ENCODE measurements around the gene ATOH8. TPM values are rescaled to one million over a fixed set of nuclear protein-coding genes. Genes with fewer than 3 reads are reported as not detected.

ATOH8 gene
- total RNA-seq, 1 donor from 2014 or later: 2.2 TPM

DNA sequence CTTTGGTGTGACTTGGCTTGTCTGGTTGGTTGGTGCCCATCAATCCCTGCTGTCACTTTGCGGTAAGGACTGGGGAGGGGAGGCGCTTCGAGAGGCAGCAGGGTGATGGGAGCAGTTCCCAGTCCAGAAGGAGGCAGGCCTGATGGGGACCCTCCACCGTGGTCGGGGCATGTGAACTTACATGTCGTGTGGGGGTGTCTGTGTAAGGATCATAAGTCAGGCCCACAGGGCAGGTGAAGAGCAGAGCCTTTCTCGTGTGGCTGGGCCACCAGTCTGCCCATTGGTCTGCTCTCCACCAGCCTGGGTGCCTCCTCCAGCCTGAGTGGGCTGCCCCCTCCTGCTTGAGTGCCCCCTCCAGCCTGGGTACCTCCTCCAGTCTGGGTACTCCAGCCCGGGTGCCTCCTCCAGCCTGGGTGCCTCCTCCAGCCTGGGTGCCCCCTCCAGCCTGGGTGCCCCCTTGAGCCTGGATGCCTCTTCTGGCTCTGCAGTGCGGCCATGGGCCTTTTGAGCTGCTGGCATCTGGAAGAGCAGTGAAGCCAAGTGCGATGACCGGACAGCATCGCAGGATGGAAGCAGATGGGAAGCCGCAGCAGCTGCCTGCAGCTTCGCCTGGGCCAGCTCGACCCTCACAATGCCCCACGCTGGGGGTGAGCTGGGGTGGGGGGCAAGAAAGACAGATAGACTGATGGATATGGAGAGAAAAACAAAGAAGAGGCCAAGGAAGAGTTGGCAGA is 25.0 kb downstream of the ATOH8 start:
- H3K36me3 Mint-ChIP-seq (ENCODE audit: low read depth): peaks cover 5% of the 10 kb centered on the region
- no peak overlapping the region for H3K27ac Mint-ChIP-seq (ENCODE audit: unreplicated experiment)
- no peaks in the 10 kb centered on the region for H3K9me3 Mint-ChIP-seq (ENCODE audit: low read depth)
- no peak overlapping the region for H3K4me3 Mint-ChIP-seq (ENCODE audit: unreplicated experiment)
- TF ChIP-seq, protein P1, sequence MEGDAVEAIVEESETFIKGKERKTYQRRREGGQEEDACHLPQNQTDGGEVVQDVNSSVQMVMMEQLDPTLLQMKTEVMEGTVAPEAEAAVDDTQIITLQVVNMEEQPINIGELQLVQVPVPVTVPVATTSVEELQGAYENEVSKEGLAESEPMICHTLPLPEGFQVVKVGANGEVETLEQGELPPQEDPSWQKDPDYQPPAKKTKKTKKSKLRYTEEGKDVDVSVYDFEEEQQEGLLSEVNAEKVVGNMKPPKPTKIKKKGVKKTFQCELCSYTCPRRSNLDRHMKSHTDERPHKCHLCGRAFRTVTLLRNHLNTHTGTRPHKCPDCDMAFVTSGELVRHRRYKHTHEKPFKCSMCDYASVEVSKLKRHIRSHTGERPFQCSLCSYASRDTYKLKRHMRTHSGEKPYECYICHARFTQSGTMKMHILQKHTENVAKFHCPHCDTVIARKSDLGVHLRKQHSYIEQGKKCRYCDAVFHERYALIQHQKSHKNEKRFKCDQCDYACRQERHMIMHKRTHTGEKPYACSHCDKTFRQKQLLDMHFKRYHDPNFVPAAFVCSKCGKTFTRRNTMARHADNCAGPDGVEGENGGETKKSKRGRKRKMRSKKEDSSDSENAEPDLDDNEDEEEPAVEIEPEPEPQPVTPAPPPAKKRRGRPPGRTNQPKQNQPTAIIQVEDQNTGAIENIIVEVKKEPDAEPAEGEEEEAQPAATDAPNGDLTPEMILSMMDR (IDR thresholded peaks at IDR 0.05): no peak
- peaks cover 35% of the 10 kb centered on the region for H3K27me3 Mint-ChIP-seq (ENCODE audit: low read depth)
- DNase-seq (ENCODE audit: low spot score): no peak
- peaks cover 8% of the 10 kb centered on the region for H3K4me1 Mint-ChIP-seq (ENCODE audit: low read depth)

DNA sequence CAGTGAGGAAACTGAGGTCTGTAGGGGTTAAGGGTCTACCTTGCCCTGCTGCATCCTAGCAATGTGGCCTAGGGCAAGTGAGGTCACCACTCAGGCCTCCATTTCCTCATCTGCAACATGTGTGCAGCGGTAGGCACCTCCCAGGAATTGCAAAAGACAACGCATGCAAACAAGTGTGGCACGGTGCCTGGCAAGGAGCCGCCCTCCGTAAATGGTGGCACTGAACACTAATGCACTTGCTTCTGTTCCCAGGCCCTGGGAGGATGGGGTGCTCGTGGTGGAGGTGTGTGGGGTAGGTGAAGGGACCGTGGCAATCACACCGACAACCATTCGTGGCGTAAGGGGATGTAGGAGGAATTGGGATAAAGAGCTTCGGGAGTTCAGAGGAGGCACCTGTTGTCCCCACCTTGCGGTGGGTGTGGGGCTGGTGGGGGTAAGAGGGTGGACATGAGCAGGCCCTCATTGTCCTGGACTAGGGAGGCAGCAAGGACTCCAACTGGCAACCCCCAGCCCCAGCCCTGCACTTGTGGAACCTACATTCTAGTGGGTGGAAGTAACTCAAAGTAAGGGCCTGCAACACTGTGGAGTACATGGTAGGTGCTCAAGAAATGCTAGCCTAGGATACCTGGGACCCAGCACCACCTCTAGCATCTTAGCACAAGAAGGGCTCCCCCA is 26.0 kb downstream of the ATOH8 start:
- H3K4me3 Mint-ChIP-seq (ENCODE audit: unreplicated experiment): no peak overlapping the region

GRCh38 chr2:85780316-85781012 is 26.7 kb downstream of the ATOH8 start:
- DNase-seq (ENCODE audit: low spot score): peak; percentile 59
- TF ChIP-seq, protein P1 (IDR thresholded peaks at IDR 0.05): no peak
- peaks cover 38% of the 10 kb centered on the region for H3K27me3 Mint-ChIP-seq (ENCODE audit: low read depth)
- no peaks in the 10 kb centered on the region for H3K9me3 Mint-ChIP-seq (ENCODE audit: low read depth)
- peaks cover 4% of the 10 kb centered on the region for H3K4me1 Mint-ChIP-seq (ENCODE audit: low read depth)
- no peak overlapping the region for H3K4me3 Mint-ChIP-seq (ENCODE audit: unreplicated experiment)
- H3K27ac Mint-ChIP-seq (ENCODE audit: unreplicated experiment): no peak overlapping the region
- H3K36me3 Mint-ChIP-seq (ENCODE audit: low read depth): peaks cover 5% of the 10 kb centered on the region

More for the DNA sequence above, 26.0 kb downstream of the ATOH8 start:
- no peaks in the 10 kb centered on the region for H3K9me3 Mint-ChIP-seq (ENCODE audit: low read depth)
- H3K27me3 Mint-ChIP-seq (ENCODE audit: low read depth): peaks cover 38% of the 10 kb centered on the region
- no peak for DNase-seq (ENCODE audit: low spot score)
- no peak overlapping the region for H3K27ac Mint-ChIP-seq (ENCODE audit: unreplicated experiment)
- TF ChIP-seq, protein P1 (IDR thresholded peaks at IDR 0.05): no peak
- H3K4me1 Mint-ChIP-seq (ENCODE audit: low read depth): peaks cover 1% of the 10 kb centered on the region
- H3K36me3 Mint-ChIP-seq (ENCODE audit: low read depth): peaks cover 5% of the 10 kb centered on the region

DNA sequence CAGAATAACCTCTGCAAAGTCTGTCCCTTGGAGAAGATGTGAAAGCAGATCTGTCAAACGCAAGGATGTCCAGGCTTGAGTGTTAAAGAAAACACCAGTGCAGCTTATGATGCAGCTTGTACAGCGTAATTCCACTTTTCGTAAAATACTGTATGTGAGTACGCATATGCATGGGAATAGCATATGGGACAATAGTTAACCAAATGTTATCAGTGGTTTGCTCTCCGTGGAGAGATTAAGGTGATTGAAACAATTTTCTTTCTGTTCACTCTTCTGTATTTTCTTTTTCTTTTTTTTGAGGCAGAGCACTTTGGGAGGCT is 27.2 kb downstream of the ATOH8 start:
- H3K27me3 Mint-ChIP-seq (ENCODE audit: low read depth): peaks cover 40% of the 10 kb centered on the region
- TF ChIP-seq, protein P1 (IDR thresholded peaks at IDR 0.05): no peak
- DNase-seq (ENCODE audit: low spot score): no peak
- no peak overlapping the region for H3K27ac Mint-ChIP-seq (ENCODE audit: unreplicated experiment)
- no peaks in the 10 kb centered on the region for H3K9me3 Mint-ChIP-seq (ENCODE audit: low read depth)
- H3K4me3 Mint-ChIP-seq (ENCODE audit: unreplicated experiment): no peak overlapping the region
- H3K36me3 Mint-ChIP-seq (ENCODE audit: low read depth): peaks cover 5% of the 10 kb centered on the region
- peaks cover 9% of the 10 kb centered on the region for H3K4me1 Mint-ChIP-seq (ENCODE audit: low read depth)

- Mint-ChIP-seq H3K9me3 (ENCODE audit: low read depth) (no peaks in the 10 kb centered on the region), H3K4me3 (ENCODE audit: unreplicated experiment) (no peak overlapping the region), H3K27me3 (ENCODE audit: low read depth) (peaks cover 32% of the 10 kb centered on the region), H3K27ac (ENCODE audit: unreplicated experiment) (no peak overlapping the region), H3K4me1 (ENCODE audit: low read depth) (peaks cover 11% of the 10 kb centered on the region), H3K36me3 (ENCODE audit: low read depth) (peaks cover 5% of the 10 kb centered on the region)
- DNase-seq (ENCODE audit: low spot score): no peak
- TF ChIP-seq, protein P1 (IDR thresholded peaks at IDR 0.05): no peak
Observed at GRCh38 chr2:85783796-85784195, 30.0 kb downstream of the ATOH8 start.

Measured in chondrocyte (in vitro differentiated cells).